H1 (cell line): ENCODE measurements around the gene GUCA2B.

ENCODE experiments used
- CEBPB ChIP-seq: IDR thresholded peaks from 2 replicates; pipeline ENCODE4 v1.6.1; 2012; ENCODE audit warnings: low read depth, low read length
- EZH2 ChIP-seq: fragments of 200-600 bp; sonication (generic); IDR thresholded peaks from 2 replicates; pipeline ENCODE4 v1.7.1; 2012; ENCODE audit warnings: low read depth, mild to moderate bottlenecking, moderate library complexity, low read length, inconsistent platforms; ENCODE audit not compliant: severe bottlenecking
- JUN ChIP-seq: IDR thresholded peaks from 2 replicates; pipeline ENCODE4 v1.6.1; 2011; ENCODE audit warnings: low read depth, mild to moderate bottlenecking, improper control_type of control experiment, low read length
- POLR2A ChIP-seq, 2 experiments: IDR thresholded peaks; 1 replicate in 1 of 2; 2 replicates in 1 of 2; pipeline ENCODE4 v1.6.1; 2011; ENCODE audit warnings: low read depth in 2 of 2, low read length in 2 of 2, mild to moderate bottlenecking in 2 of 2; ENCODE audit errors: control extremely low read depth in 1 of 2
- POLR2AphosphoS5 ChIP-seq: IDR thresholded peaks from 2 replicates; pipeline ENCODE4 v1.6.1; 2011; ENCODE audit warnings: low read depth, low read length
- SP2 ChIP-seq: IDR thresholded peaks from 2 replicates; pipeline ENCODE4 v1.6.1; 2012; ENCODE audit warnings: mild to moderate bottlenecking, low read length, inconsistent platforms
- TAF1 ChIP-seq: IDR thresholded peaks from 2 replicates; pipeline ENCODE4 v1.6.1; 2011; ENCODE audit warnings: mild to moderate bottlenecking, low read depth, low read length
- TF ChIP-seq, protein P1 (sequence below), 3 experiments: IDR thresholded peaks; 1 replicate in 2 of 3; 2 replicates in 1 of 3; pipeline versions ENCODE4 v1.5.1 to v1.6.1; 2011; ENCODE audit warnings: low read length in 3 of 3, mild to moderate bottlenecking in 3 of 3, inconsistent platforms in 2 of 3, low read depth in 1 of 3, moderate library complexity in 1 of 3; ENCODE audit not compliant: insufficient read depth in 1 of 3; ENCODE audit errors: control extremely low read depth in 1 of 3

DNA sequence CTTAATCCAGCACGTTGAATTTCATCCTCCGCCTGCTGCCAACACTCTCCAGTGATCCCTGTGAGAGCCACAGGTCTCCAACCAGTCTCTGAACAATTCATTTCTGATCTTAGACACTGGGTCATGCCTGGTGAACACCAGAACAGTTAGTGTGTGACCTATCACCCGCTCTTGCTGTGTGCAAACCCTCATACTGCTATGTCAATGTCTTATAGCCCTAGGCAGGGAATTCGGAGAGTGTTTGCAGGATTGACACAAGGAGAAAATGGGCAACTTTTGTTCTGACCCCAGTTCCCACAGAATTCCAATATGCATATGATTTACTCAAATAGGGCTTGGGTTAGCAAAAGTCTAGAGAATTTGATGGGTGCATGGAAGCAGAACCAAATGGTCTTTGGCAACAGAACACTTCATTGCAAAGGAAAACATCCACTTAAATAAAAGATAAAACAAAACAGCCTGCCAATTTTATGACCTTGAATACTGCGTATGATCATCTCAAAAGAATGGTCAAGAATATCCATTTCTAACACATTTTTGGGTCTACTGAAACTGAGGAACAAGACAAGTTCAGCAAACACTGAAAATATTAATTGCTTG lies 23.0 kb upstream of the GUCA2B start:
- TF ChIP-seq SP2: no peak
- TF ChIP-seq EZH2: no peak
- TF ChIP-seq, protein P1, sequence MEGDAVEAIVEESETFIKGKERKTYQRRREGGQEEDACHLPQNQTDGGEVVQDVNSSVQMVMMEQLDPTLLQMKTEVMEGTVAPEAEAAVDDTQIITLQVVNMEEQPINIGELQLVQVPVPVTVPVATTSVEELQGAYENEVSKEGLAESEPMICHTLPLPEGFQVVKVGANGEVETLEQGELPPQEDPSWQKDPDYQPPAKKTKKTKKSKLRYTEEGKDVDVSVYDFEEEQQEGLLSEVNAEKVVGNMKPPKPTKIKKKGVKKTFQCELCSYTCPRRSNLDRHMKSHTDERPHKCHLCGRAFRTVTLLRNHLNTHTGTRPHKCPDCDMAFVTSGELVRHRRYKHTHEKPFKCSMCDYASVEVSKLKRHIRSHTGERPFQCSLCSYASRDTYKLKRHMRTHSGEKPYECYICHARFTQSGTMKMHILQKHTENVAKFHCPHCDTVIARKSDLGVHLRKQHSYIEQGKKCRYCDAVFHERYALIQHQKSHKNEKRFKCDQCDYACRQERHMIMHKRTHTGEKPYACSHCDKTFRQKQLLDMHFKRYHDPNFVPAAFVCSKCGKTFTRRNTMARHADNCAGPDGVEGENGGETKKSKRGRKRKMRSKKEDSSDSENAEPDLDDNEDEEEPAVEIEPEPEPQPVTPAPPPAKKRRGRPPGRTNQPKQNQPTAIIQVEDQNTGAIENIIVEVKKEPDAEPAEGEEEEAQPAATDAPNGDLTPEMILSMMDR (IDR thresholded peaks at IDR 0.05; ENCODE audit: control extremely low read depth in 1 of 3, insufficient read depth in 1 of 3, low read depth in 1 of 3, low read length in 3 of 3): no peak
- TF ChIP-seq POLR2A (IDR thresholded peaks at IDR 0.05; ENCODE audit: control extremely low read depth in 1 of 2, low read depth in 2 of 2, low read length in 2 of 2): no peak
- TF ChIP-seq TAF1: no peak
- TF ChIP-seq POLR2AphosphoS5: no peak
- no peak for TF ChIP-seq CEBPB
- TF ChIP-seq JUN: no peak
